Measurements from ENCODE around the gene FOS.

- TF ChIP-seq, protein P1, sequence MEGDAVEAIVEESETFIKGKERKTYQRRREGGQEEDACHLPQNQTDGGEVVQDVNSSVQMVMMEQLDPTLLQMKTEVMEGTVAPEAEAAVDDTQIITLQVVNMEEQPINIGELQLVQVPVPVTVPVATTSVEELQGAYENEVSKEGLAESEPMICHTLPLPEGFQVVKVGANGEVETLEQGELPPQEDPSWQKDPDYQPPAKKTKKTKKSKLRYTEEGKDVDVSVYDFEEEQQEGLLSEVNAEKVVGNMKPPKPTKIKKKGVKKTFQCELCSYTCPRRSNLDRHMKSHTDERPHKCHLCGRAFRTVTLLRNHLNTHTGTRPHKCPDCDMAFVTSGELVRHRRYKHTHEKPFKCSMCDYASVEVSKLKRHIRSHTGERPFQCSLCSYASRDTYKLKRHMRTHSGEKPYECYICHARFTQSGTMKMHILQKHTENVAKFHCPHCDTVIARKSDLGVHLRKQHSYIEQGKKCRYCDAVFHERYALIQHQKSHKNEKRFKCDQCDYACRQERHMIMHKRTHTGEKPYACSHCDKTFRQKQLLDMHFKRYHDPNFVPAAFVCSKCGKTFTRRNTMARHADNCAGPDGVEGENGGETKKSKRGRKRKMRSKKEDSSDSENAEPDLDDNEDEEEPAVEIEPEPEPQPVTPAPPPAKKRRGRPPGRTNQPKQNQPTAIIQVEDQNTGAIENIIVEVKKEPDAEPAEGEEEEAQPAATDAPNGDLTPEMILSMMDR (IDR thresholded peaks at IDR 0.05; ENCODE audit: poor library complexity, severe bottlenecking) = no peak
- TF ChIP-seq EZH2 (IDR thresholded peaks at IDR 0.05; ENCODE audit: borderline replicate concordance, insufficient read depth, low read length, poor library complexity, severe bottlenecking) (no peak), MXI1 (conservative IDR thresholded peaks at IDR 0.05; ENCODE audit: poor library complexity, severe bottlenecking) (no peak), EP300 (conservative IDR thresholded peaks at IDR 0.05; ENCODE audit: poor library complexity, severe bottlenecking) (no peak), RAD21 (conservative IDR thresholded peaks at IDR 0.05) (no peak), TAF1 (IDR thresholded peaks at IDR 0.05; ENCODE audit: low read depth) (no peak), POLR2AphosphoS5 (IDR thresholded peaks at IDR 0.05) (no peak)
- TF ChIP-seq, protein P2, sequence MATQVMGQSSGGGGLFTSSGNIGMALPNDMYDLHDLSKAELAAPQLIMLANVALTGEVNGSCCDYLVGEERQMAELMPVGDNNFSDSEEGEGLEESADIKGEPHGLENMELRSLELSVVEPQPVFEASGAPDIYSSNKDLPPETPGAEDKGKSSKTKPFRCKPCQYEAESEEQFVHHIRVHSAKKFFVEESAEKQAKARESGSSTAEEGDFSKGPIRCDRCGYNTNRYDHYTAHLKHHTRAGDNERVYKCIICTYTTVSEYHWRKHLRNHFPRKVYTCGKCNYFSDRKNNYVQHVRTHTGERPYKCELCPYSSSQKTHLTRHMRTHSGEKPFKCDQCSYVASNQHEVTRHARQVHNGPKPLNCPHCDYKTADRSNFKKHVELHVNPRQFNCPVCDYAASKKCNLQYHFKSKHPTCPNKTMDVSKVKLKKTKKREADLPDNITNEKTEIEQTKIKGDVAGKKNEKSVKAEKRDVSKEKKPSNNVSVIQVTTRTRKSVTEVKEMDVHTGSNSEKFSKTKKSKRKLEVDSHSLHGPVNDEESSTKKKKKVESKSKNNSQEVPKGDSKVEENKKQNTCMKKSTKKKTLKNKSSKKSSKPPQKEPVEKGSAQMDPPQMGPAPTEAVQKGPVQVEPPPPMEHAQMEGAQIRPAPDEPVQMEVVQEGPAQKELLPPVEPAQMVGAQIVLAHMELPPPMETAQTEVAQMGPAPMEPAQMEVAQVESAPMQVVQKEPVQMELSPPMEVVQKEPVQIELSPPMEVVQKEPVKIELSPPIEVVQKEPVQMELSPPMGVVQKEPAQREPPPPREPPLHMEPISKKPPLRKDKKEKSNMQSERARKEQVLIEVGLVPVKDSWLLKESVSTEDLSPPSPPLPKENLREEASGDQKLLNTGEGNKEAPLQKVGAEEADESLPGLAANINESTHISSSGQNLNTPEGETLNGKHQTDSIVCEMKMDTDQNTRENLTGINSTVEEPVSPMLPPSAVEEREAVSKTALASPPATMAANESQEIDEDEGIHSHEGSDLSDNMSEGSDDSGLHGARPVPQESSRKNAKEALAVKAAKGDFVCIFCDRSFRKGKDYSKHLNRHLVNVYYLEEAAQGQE (IDR thresholded peaks at IDR 0.05; ENCODE audit: borderline replicate concordance) = no peak
These were observed 32.7 kb downstream of the FOS start for GRCh38 chr14:75311356-75311755.
